HEK293 (cell line): ENCODE results near the gene RXRG.

Experiments
- CTCF ChIA-PET: fragments of 350-600 bp; formaldehyde crosslinking; extraction: SDS; loops from one replicate; lab custom pipeline; 2021; ENCODE audit warnings: antibody characterized with exemption; lab: Yijun Ruan, JAX
- POLR2A ChIA-PET: fragments of 300-600 bp; formaldehyde crosslinking; extraction: SDS; loops from one replicate; lab custom pipeline; 2020; ENCODE audit warnings: antibody characterized with exemption, inconsistent platforms; lab: Yijun Ruan, JAX
- H3K27ac ChIP-seq: fragments of 200-500 bp; sonication (Bioruptor generic); 2 replicates; pipeline ENCODE4 v1.5.1; 2014; ENCODE audit warnings: low read depth, low read length, control low read depth, inconsistent platforms; ENCODE audit errors: extremely low read depth
- H3K36me3 ChIP-seq, 2 experiments: fragments of 200-500 bp in 1 of 2; sonication (Bioruptor generic) in 1 of 2; 1 replicate in 1 of 2; 2 replicates in 1 of 2; pipeline ENCODE4 v1.5.1; 2014 to 2017; ENCODE audit warnings: inconsistent platforms in 2 of 2, low read length in 2 of 2; ENCODE audit not compliant: control insufficient read depth in 2 of 2, insufficient read depth in 1 of 2
- H3K4me1 ChIP-seq: fragments of 200-500 bp; sonication (Bioruptor generic); 2 replicates; pipeline ENCODE4 v1.5.1; 2014; ENCODE audit warnings: mild to moderate bottlenecking, low read length, inconsistent platforms; ENCODE audit not compliant: control insufficient read depth, insufficient read depth
- H3K4me3 ChIP-seq: 2 replicates; pipeline ENCODE4 v1.5.1; 2011; ENCODE audit warnings: low read depth, mild to moderate bottlenecking, control low read depth, low read length, moderate library complexity
- H3K9me3 ChIP-seq: fragments of 200-500 bp; sonication (Bioruptor generic); 2 replicates; pipeline ENCODE4 v1.5.1; 2014; ENCODE audit warnings: low read depth, low read length, inconsistent platforms; ENCODE audit not compliant: control insufficient read depth, insufficient read depth
- FEZF1 ChIP-seq: fragments of 450-650 bp; formaldehyde crosslinking; IDR thresholded peaks from 2 replicates; pipeline ENCODE4 v1.5.1; 2016; ENCODE audit warnings: missing biosample characterization, missing genetic modification characterization
- GLI2 ChIP-seq: fragments of 450-650 bp; formaldehyde crosslinking; IDR thresholded peaks from 2 replicates; pipeline ENCODE4; 2017; ENCODE audit warnings: missing biosample characterization, missing genetic modification characterization, low read depth, borderline replicate concordance
- GLIS1 ChIP-seq: fragments of 450-650 bp; formaldehyde crosslinking; IDR thresholded peaks from 2 replicates; pipeline ENCODE4 v1.5.1; 2016; ENCODE audit warnings: missing biosample characterization, missing genetic modification characterization
- KLF1 ChIP-seq: fragments of 450-650 bp; formaldehyde crosslinking; IDR thresholded peaks from 2 replicates; pipeline ENCODE4 v1.5.1; 2016; ENCODE audit warnings: missing biosample characterization, missing genetic modification characterization
- MZF1 ChIP-seq: fragments of 450-650 bp; formaldehyde crosslinking; IDR thresholded peaks from 2 replicates; pipeline ENCODE4 v1.5.1; 2017; ENCODE audit warnings: missing biosample characterization, missing genetic modification characterization, borderline replicate concordance
- PATZ1 ChIP-seq: fragments of 450-650 bp; formaldehyde crosslinking; IDR thresholded peaks from 2 replicates; pipeline ENCODE4 v1.5.1; 2016; ENCODE audit warnings: missing biosample characterization, missing genetic modification characterization
- SP2 ChIP-seq: fragments of 450-650 bp; formaldehyde crosslinking; IDR thresholded peaks from 2 replicates; pipeline ENCODE4 v1.5.1; 2016; ENCODE audit warnings: missing biosample characterization, missing genetic modification characterization
- ZBTB17 ChIP-seq: fragments of 450-650 bp; formaldehyde crosslinking; IDR thresholded peaks from 2 replicates; pipeline ENCODE4 v1.5.1; 2016; ENCODE audit warnings: missing biosample characterization, missing genetic modification characterization
- ZBTB20 ChIP-seq: fragments of 450-650 bp; formaldehyde crosslinking; IDR thresholded peaks from 2 replicates; pipeline ENCODE4 v1.5.1; 2016; ENCODE audit warnings: missing biosample characterization, missing genetic modification characterization
- ZBTB26 ChIP-seq: fragments of 450-650 bp; formaldehyde crosslinking; optimal IDR thresholded peaks from 2 replicates; pipeline ENCODE3; 2016; ENCODE audit warnings: missing biosample characterization, mild to moderate bottlenecking, missing genetic modification characterization
- ZBTB48 ChIP-seq: fragments of 450-650 bp; formaldehyde crosslinking; IDR thresholded peaks from 2 replicates; pipeline ENCODE4 v1.5.1; 2016; ENCODE audit warnings: missing biosample characterization, missing genetic modification characterization
- ZBTB8A ChIP-seq: fragments of 450-650 bp; formaldehyde crosslinking; IDR thresholded peaks from 2 replicates; pipeline ENCODE4 v1.5.1; 2016; ENCODE audit warnings: missing biosample characterization, missing genetic modification characterization
- ZFP69B ChIP-seq: fragments of 450-650 bp; formaldehyde crosslinking; IDR thresholded peaks from 2 replicates; pipeline ENCODE4 v1.5.1; 2016; ENCODE audit warnings: missing biosample characterization, missing genetic modification characterization
- ZIC2 ChIP-seq: fragments of 450-650 bp; formaldehyde crosslinking; IDR thresholded peaks from 2 replicates; pipeline ENCODE4 v1.5.1; 2016; ENCODE audit warnings: missing biosample characterization, missing genetic modification characterization
- ZNF10 ChIP-seq: fragments of 450-650 bp; formaldehyde crosslinking; IDR thresholded peaks from 2 replicates; pipeline ENCODE4 v1.5.1; 2017; ENCODE audit warnings: missing biosample characterization, missing genetic modification characterization
- ZNF239 ChIP-seq: fragments of 450-650 bp; formaldehyde crosslinking; IDR thresholded peaks from 2 replicates; pipeline ENCODE4 v1.5.1; 2016; ENCODE audit warnings: missing biosample characterization, missing genetic modification characterization
- ZNF335 ChIP-seq: fragments of 450-650 bp; formaldehyde crosslinking; conservative IDR thresholded peaks from 2 replicates; pipeline ENCODE4 v1.5.1; 2016; ENCODE audit warnings: missing biosample characterization, missing genetic modification characterization
- ZNF341 ChIP-seq: fragments of 450-650 bp; formaldehyde crosslinking; IDR thresholded peaks from 2 replicates; pipeline ENCODE4; 2016; ENCODE audit warnings: low read depth, missing biosample characterization, missing genetic modification characterization
- ZNF398 ChIP-seq: fragments of 450-650 bp; formaldehyde crosslinking; IDR thresholded peaks from 2 replicates; pipeline ENCODE4 v1.5.1; 2017; ENCODE audit warnings: missing biosample characterization, missing genetic modification characterization
- ZNF449 ChIP-seq: fragments of 450-650 bp; formaldehyde crosslinking; IDR thresholded peaks from 2 replicates; pipeline ENCODE4 v1.5.1; 2017; ENCODE audit warnings: missing biosample characterization, mild to moderate bottlenecking, missing genetic modification characterization, moderate library complexity
- ZNF513 ChIP-seq: fragments of 450-650 bp; IDR thresholded peaks from 2 replicates; pipeline ENCODE4 v1.5.1; 2018; ENCODE audit warnings: missing biosample characterization, missing genetic modification characterization
- ZNF521 ChIP-seq: fragments of 450-650 bp; formaldehyde crosslinking; IDR thresholded peaks from 2 replicates; pipeline ENCODE4 v1.5.1; 2017; ENCODE audit warnings: missing biosample characterization, mild to moderate bottlenecking, missing genetic modification characterization
- ZNF600 ChIP-seq: fragments of 450-650 bp; formaldehyde crosslinking; IDR thresholded peaks from 2 replicates; pipeline ENCODE4 v1.5.1; 2016; ENCODE audit warnings: missing biosample characterization, missing genetic modification characterization
- ZNF624 ChIP-seq: fragments of 450-650 bp; formaldehyde crosslinking; IDR thresholded peaks from 2 replicates; pipeline ENCODE4 v1.5.1; 2017; ENCODE audit warnings: missing biosample characterization, missing genetic modification characterization
- ZNF639 ChIP-seq: fragments of 450-650 bp; formaldehyde crosslinking; IDR thresholded peaks from 2 replicates; pipeline ENCODE4 v1.5.1; 2016; ENCODE audit warnings: missing biosample characterization, missing genetic modification characterization
- ZNF704 ChIP-seq: fragments of 450-650 bp; formaldehyde crosslinking; IDR thresholded peaks from 2 replicates; pipeline ENCODE4 v1.5.1; 2016; ENCODE audit warnings: missing biosample characterization, missing genetic modification characterization

The RXRG gene

GRCh38 chr1:165376041-165376810, 68.7 kb downstream of the RXRG start:
- peaks cover 10% of the 10 kb centered on the region for H3K4me1 ChIP-seq
- ChIA-PET POLR2A (interaction anchor here (1.1 to 1.5 kb wide), 3 partner anchors 8 to 17 kb away, joined by 3 to 6 read pairs (median 3); no protein-coding TSS in a partner anchor), CTCF (interaction anchor here (0.6 to 3.8 kb wide), 8 partner anchors 9 to 262 kb away, joined by 3 to 27 read pairs (median 8); no protein-coding TSS in a partner anchor)
- peak overlapping the region; percentile 78 for H3K27ac ChIP-seq
- no peaks in the 10 kb centered on the region for H3K36me3 ChIP-seq
- no peaks in the 10 kb centered on the region for H3K9me3 ChIP-seq
- no peak overlapping the region; the same call in 1 of the 2 replicates for H3K4me3 ChIP-seq
- TF ChIP-seq ZNF600 (tag by site-specific recombination) (peak; percentile 53), ZBTB48 (tag by site-specific recombination) (0 out of 2 replicates have a peak, but pooled peaks have one; percentile 30), ZIC2 (tag by site-specific recombination) (0 out of 2 replicates have a peak, but pooled peaks have one; percentile 20), GLI2 (no peak), ZNF449 (tag by site-specific recombination) (peak; percentile 85), SP2 (tag by site-specific recombination) (peak; percentile 63), ZNF624 (tag by site-specific recombination) (no peak), ZNF398 (tag by site-specific recombination) (peak; percentile 45), MZF1 (tag by site-specific recombination) (0 out of 2 replicates have a peak, but pooled peaks have one; percentile 70), ZNF521 (tag by site-specific recombination) (no peak), ZNF239 (tag by site-specific recombination) (no peak), ZNF335 (tag by site-specific recombination) (peak; percentile 81), ZBTB17 (tag by site-specific recombination) (peak; percentile 59), PATZ1 (tag by site-specific recombination) (peak; percentile 53), ZNF639 (tag by site-specific recombination) (no peak), ZNF513 (no peak), ZBTB8A (0 out of 2 replicates have a peak, but pooled peaks have one; percentile 18), ZBTB20 (tag by site-specific recombination) (peak; percentile 70), ZBTB26 (tag by site-specific recombination) (peak; percentile 57), FEZF1 (tag by site-specific recombination) (peak; percentile 35), ZNF341 (tag by site-specific recombination) (0 out of 2 replicates have a peak, but pooled peaks have one; percentile 63), KLF1 (tag by site-specific recombination) (0 out of 2 replicates have a peak, but pooled peaks have one; percentile 7), ZFP69B (tag by site-specific recombination) (no peak), GLIS1 (tag by site-specific recombination) (peak; percentile 59; the same call in 1 of the 2 replicates), ZNF10 (tag by site-specific recombination) (peak; percentile 19; the same call in 1 of the 2 replicates), ZNF704 (no peak)
